GM19193 (cell line): ENCODE data around the gene SLC37A1.

Experiments used
- POLR2A ChIP-seq: IDR thresholded peaks from 4 replicates; pipeline ENCODE4 v1.6.1; 2011; ENCODE audit not compliant: insufficient read depth, insufficient read length; ENCODE audit errors: extremely low read depth

Gene SLC37A1

GRCh38 chr21:42537106-42537742 is 23.6 kb downstream of the SLC37A1 start:
- TF ChIP-seq POLR2A: no peak

GRCh38 chr21:42538479-42539275 is 25.0 kb downstream of the SLC37A1 start:
- TF ChIP-seq POLR2A: no peak

- TF ChIP-seq POLR2A: no peak
Observed at GRCh38 chr21:42539342-42539741, 25.7 kb downstream of the SLC37A1 start.

GRCh38 chr21:42539931-42540343 is 26.3 kb downstream of the SLC37A1 start:
- no peak for TF ChIP-seq POLR2A

GRCh38 chr21:42540396-42540795 is 26.7 kb downstream of the SLC37A1 start:
- no peak for TF ChIP-seq POLR2A

- TF ChIP-seq POLR2A: no peak
Observed at GRCh38 chr21:42541174-42541573, 27.5 kb downstream of the SLC37A1 start.

GRCh38 chr21:42541618-42542017 is 28.0 kb downstream of the SLC37A1 start:
- no peak for TF ChIP-seq POLR2A

- no peak for TF ChIP-seq POLR2A
Observed at GRCh38 chr21:42542196-42542595, 28.5 kb downstream of the SLC37A1 start.

- no peak for TF ChIP-seq POLR2A
Observed at GRCh38 chr21:42542596-42542995, 28.9 kb downstream of the SLC37A1 start.

- no peak for TF ChIP-seq POLR2A
Observed at GRCh38 chr21:42543106-42543847, 29.6 kb downstream of the SLC37A1 start.

- TF ChIP-seq POLR2A: no peak
Observed at GRCh38 chr21:42544544-42544943, 30.9 kb downstream of the SLC37A1 start.

- TF ChIP-seq POLR2A: no peak
Observed at GRCh38 chr21:42545317-42545716, 31.7 kb downstream of the SLC37A1 start.

GRCh38 chr21:42545745-42546144 is 32.1 kb downstream of the SLC37A1 start:
- TF ChIP-seq POLR2A: no peak

GRCh38 chr21:42546433-42546832 is 32.8 kb downstream of the SLC37A1 start:
- no peak for TF ChIP-seq POLR2A
